ENCODE data around the gene NR1H2. TPM values are rescaled to one million over a fixed set of nuclear protein-coding genes. Genes with fewer than 3 reads are reported as not detected.

Gene NR1H2
- total RNA-seq, 2 donors from 2014 or later = 57.9 to 60.0 TPM

DNA sequence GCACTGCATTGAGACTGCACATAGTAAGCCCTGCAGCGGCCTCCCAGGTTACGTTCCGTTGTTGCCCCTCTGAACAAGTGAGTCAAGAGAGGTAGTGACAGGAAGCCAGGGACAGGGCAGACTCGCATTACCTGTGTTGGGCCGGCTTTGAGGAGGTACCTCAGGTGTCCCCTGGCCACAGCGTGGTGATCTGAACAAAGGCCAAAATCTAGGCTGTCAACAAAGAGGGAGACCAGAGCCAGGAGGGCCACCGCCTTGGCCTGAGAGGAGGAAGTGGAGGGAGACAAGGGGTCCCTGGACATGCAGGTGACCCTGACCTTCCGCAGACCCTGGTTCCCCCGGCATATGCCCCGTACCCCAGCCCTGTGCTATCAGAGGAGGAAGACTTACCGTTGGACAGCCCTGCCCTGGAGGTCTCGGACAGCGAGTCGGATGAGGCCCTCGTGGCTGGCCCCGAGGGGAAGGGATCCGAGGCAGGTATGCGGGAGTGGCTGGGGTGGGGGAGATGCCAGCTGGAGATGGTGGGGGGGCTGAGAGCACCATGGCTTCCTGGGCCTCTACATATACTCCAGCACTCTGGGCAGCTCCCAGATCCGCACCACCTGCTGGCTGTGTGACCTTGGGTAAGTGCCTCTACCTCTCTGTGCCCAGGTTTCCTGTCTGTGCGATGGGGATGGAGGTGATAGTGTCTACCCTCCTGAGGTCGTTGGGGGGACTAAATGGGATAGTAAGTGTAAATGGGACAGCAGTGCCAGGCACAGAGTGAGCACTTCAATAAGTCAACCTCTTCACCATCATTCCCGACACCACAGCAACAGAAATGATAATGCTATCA lies 47.2 kb downstream of the NR1H2 start:
- Histone ChIP-seq H3K27ac (no peak overlapping the region), H3K36me3 (no peaks in the 10 kb centered on the region), H3K9me3 (no peaks in the 10 kb centered on the region), H3K4me1 (no peaks in the 10 kb centered on the region), H3K27me3 (peaks cover 19% of the 10 kb centered on the region), H3K4me3 (no peak overlapping the region), H3K9ac (ENCODE audit: low read depth in 2 of 2, low read length in 2 of 2) (no peak overlapping the region)
- intact Hi-C loops (cut with DNase I) = no loop called here
- TF ChIP-seq, protein P1, sequence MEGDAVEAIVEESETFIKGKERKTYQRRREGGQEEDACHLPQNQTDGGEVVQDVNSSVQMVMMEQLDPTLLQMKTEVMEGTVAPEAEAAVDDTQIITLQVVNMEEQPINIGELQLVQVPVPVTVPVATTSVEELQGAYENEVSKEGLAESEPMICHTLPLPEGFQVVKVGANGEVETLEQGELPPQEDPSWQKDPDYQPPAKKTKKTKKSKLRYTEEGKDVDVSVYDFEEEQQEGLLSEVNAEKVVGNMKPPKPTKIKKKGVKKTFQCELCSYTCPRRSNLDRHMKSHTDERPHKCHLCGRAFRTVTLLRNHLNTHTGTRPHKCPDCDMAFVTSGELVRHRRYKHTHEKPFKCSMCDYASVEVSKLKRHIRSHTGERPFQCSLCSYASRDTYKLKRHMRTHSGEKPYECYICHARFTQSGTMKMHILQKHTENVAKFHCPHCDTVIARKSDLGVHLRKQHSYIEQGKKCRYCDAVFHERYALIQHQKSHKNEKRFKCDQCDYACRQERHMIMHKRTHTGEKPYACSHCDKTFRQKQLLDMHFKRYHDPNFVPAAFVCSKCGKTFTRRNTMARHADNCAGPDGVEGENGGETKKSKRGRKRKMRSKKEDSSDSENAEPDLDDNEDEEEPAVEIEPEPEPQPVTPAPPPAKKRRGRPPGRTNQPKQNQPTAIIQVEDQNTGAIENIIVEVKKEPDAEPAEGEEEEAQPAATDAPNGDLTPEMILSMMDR (IDR thresholded peaks at IDR 0.05) = no peak
- DNase-seq = no peak

DNA sequence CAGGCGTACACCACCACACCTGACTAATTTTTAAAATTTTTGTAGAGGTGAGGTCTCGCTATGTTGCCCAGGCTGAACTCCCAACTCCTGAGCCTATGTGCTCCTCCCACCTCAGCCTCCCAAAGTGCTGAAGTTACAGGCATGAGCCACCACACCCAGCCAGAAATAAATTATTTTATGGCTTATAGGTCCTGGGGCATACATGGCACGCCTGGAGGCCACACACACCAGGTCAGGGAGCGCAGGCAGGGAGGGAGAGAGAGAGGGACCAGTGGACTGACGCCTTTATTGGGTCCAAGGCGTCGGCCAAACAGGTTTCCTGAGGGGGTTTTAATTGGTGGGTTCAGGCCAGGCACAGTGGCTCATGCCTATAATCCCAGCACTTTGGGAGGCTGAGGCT lies 49.3 kb downstream of the NR1H2 start:
- no peak for DNase-seq
- Histone ChIP-seq H3K4me3 (no peak overlapping the region), H3K27me3 (peaks cover 5% of the 10 kb centered on the region), H3K9me3 (no peaks in the 10 kb centered on the region), H3K4me1 (no peaks in the 10 kb centered on the region), H3K9ac (ENCODE audit: low read depth in 2 of 2, low read length in 2 of 2) (no peak overlapping the region), H3K27ac (no peak overlapping the region), H3K36me3 (no peaks in the 10 kb centered on the region)
- TF ChIP-seq, protein P1 (IDR thresholded peaks at IDR 0.05) = no peak
- intact Hi-C loops (cut with DNase I) = no loop called here

DNA sequence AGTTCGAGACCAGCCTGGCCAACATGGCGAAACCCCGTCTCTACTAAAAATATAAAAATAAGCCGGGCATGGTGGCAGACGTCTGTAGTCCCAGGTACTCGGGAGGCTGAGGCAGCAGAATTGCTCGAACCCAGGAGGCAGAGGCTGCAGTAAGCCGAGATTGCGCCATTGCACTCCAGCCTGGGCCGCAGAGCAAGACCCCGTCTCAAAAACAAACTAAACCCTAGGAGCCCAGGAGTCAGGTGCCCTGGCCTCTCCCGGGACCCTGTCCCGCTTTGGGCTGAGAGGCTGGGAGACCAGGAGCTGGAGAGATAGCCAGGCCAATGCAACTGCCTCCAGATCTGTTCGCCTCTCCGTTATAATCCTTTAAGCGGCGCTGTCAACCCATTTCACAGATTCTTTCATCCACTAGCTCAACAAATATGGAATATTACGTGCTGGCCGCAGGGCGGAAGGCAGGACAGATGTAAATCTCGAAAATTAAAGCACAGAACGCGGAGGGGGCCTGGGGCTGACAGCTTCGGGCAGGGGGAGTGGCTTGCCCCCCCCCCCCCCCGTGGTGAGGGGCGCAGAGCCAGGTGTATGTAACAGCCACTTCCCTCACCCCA lies 51.2 kb downstream of the NR1H2 start:
- intact Hi-C loops (cut with DNase I) = no loop called here
- H3K4me1 ChIP-seq = no peaks in the 10 kb centered on the region
- peaks cover 8% of the 10 kb centered on the region for H3K27me3 ChIP-seq
- H3K4me3 ChIP-seq = no peak overlapping the region
- H3K9ac ChIP-seq (ENCODE audit: low read depth in 2 of 2, low read length in 2 of 2) = peak overlapping the region; percentile 35 to 63
- no peak for DNase-seq
- no peaks in the 10 kb centered on the region for H3K9me3 ChIP-seq
- no peak overlapping the region for H3K27ac ChIP-seq
- H3K36me3 ChIP-seq = no peaks in the 10 kb centered on the region
- TF ChIP-seq, protein P1 (IDR thresholded peaks at IDR 0.05) = no peak

DNA sequence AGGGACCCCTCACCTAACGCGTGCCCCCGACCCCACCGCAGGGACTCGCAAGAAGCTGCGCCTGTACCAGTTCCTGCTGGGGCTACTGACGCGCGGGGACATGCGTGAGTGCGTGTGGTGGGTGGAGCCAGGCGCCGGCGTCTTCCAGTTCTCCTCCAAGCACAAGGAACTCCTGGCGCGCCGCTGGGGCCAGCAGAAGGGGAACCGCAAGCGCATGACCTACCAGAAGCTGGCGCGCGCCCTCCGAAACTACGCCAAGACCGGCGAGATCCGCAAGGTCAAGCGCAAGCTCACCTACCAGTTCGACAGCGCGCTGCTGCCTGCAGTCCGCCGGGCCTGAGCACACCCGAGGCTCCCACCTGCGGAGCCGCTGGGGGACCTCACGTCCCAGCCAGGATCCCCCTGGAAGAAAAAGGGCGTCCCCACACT lies 51.8 kb downstream of the NR1H2 start:
- peaks cover 13% of the 10 kb centered on the region for H3K27me3 ChIP-seq
- peak overlapping the region; percentile 35 to 63 for H3K9ac ChIP-seq (ENCODE audit: low read depth in 2 of 2, low read length in 2 of 2)

DNA sequence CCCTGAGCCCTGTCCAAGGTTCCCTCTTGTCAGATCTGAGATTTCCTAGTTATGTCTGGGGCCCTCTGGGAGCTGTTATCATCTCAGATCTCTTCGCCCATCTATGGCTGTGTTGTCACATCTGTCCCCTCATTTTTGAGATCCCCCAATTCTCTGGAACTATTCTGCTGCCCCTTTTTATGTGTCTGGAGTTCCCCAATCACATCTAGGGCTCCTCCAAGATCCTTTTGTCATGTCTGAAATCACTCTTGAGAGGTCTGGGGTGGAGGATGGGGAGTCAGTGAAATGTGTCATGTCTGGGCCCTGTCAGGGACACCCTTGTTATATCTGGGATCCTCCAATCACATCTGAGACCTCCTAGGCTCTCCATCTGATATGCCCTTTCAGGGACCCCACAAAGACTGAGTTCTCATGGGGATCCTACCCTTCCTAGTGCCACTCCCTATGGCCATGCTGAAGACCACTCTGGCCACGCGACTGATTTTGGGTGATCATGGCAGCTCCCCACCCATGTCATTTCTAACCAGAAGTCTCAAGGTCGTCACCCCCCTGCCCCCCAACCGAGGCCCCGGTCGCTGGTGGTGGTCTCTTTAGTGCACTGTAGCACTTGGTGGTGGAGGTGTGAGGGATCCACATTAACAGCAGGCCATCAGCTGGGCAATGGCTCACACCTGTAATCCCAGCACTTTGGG lies 52.7 kb downstream of the NR1H2 start:
- Histone ChIP-seq H3K27ac (no peak overlapping the region), H3K27me3 (peaks cover 14% of the 10 kb centered on the region), H3K36me3 (no peaks in the 10 kb centered on the region), H3K9ac (ENCODE audit: low read depth in 2 of 2, low read length in 2 of 2) (no peak overlapping the region), H3K4me1 (no peaks in the 10 kb centered on the region), H3K4me3 (no peak overlapping the region), H3K9me3 (no peaks in the 10 kb centered on the region)
- TF ChIP-seq, protein P1 (IDR thresholded peaks at IDR 0.05) = no peak
- DNase-seq = no peak
- intact Hi-C loops (cut with DNase I) = no loop called here

More for the DNA sequence above, 51.8 kb downstream of the NR1H2 start:
- peak overlapping the region; percentile 14 for H3K4me3 ChIP-seq
- peak; percentile 78 for DNase-seq
- H3K36me3 ChIP-seq = no peaks in the 10 kb centered on the region
- H3K27ac ChIP-seq = no peak overlapping the region
- no peaks in the 10 kb centered on the region for H3K4me1 ChIP-seq
- intact Hi-C loops (cut with DNase I) = no loop called here
- TF ChIP-seq, protein P1 (IDR thresholded peaks at IDR 0.05) = no peak
- H3K9me3 ChIP-seq = no peaks in the 10 kb centered on the region

All from colonic mucosa (tissue), 4 donors.